GF-D8 (cell line): ENCODE data around the gene MZT2A.
"Not testable (repeated sequence)": the region's sequence is repeated elsewhere in the genome, so short reads cannot be mapped to it uniquely, and the experiment has no call there.

Experiments used
- DNase-seq: peaks from one replicate; lab custom pipeline; 2025; lab: John Stamatoyannopoulos, UW

The MZT2A gene, protein sequence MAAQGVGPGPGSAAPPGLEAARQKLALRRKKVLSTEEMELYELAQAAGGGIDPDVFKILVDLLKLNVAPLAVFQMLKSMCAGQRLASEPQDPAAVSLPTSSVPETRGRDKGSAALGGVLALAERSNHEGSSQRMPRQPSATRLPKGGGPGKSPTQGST

DNA sequence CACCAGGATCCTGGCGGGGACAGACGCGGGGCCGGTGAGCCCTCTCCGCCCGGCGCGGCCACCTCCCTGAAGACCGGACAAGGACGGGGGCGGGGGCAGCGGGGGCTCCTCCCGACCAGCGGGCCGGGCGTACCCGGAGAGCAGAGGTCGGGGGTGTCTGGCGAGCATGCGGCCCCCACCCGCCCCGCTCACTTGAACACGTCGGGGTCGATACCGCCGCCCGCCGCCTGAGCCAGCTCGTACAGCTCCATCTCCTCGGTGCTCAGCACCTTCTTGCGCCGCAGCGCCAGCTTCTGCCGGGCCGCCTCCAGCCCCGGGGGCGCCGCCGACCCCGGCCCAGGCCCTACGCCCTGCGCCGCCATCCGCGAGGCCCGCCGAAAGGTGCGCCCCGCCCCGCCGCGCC, at the start of gene MZT2A:
MZT2A (minus strand) TSS at position 383 of the 403 bp plus-strand sequence; CDS start at position 362, 21 bp downstream.
- DNase-seq = not testable (repeated sequence)

DNA sequence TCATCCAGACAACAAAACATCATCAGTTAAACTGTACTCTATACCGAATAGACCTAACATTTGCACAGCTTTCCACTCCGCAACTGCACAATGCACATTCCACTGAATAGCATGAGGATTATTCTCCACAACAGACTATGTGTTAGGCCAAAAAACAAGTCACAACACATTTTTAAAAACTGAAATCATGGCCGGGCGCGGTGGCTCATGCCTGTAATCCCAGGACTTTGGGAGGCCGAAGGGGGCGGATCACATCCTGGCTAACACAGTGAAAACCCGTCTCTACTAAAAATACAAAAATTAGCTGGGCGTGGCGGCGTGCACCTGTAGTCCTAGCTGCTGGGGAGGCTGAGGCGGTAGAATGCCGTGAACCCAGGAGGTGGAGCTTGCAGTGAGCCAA, 46.7 kb upstream of the MZT2A start:
- not testable (repeated sequence) for DNase-seq

DNA sequence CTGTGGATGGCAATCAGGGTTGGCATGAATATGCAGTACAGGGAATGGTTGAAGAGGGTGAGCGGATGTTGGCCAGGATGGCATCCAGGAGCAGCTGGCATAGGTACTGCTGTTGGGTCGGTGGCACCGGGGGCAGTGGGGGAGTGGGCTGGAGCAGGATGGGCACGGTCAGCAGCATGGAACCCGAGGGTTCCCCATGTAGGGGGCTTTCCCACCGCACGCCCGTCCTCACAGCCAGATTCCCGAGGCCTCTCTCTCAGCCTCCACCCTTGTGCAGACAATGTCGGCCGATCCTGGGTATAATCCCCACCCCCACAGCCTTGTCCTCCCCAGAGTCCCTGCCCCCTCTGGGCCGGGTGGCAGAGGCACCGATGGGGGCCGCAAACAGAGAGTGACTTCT, 44.6 kb upstream of the MZT2A start:
- not testable (repeated sequence) for DNase-seq

DNA sequence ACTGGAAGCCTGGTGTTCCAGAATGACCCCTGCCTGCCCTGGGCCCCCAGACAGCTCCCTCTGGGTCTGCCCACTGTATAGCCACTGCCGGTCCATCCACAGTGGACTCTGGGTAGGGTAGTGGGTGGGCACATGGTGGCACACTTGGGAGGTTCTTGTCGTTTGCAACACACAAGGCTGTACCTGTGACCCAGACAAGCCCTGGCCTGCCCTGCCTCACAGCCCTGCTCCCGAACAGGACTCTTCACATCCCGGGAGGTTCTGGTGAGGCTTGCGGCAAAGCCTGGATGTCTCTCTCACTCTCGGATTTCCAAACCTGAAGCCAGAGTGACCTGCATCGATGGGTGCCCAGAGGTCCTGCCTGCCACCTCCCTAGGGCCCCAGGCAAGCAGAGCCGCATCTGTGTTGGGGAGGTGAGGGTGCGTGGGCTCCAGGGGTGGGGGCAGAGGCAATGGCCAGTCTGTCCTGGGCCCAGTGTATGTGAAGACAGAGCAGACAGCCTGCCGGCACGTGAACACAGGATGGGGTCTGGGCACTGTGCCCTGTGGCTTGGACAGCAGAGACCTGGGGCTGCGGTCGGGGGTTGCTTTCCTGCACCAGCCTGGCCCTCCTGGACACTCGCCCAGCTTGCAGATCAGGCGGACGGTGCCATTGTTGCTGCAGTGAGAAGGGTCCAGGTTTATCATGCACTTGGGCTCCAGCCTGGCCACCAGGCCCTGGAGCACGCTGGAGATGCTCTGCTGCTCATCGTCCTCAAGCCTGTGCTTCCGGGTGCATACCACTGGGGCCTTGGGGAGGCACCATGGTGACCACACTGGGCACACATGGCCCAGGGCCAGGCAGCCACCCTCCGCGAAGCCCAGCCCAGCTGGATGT, 44.0 kb upstream of the MZT2A start:
- not testable (repeated sequence) for DNase-seq

DNA sequence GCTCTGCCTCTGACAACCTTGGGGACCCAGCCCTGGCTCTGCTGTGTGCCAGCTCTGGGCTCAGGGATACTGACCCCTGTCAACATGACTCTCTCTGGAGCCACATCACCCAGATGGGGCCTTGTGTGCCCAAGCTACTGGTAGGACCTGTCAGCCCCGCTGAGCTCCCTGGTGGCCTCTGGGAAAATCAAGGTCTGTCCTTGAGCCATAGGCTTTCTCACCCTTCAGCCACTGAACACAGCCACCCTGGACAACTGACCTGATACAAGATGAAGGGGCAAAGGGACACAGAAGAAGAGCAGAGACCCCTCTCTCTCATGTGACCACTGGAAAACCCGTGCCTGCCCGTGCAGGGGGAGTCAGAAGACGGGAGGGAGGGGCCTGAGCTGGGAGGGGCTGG, 43.3 kb upstream of the MZT2A start:
- DNase-seq = no peak

DNA sequence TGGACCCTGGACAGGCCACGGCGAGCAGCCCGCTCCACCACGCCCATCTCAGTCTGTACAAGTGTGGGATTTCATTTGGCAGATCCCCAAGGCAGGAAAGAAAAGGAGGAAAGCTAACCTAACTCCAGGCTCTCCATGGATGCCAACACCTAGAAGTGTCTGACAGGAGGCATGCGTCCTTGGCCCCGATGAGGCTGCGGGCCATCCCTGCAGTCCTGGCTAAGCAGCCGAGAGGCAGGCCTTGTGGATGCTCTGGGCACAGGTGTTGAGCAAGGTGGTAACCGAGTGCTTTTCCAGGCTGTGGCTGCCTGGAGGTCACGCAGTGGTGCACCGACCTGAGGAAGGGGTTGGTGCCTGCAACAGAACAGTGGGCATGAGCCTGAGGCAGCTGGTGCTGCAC, 42.8 kb upstream of the MZT2A start:
- not testable (repeated sequence) for DNase-seq

DNA sequence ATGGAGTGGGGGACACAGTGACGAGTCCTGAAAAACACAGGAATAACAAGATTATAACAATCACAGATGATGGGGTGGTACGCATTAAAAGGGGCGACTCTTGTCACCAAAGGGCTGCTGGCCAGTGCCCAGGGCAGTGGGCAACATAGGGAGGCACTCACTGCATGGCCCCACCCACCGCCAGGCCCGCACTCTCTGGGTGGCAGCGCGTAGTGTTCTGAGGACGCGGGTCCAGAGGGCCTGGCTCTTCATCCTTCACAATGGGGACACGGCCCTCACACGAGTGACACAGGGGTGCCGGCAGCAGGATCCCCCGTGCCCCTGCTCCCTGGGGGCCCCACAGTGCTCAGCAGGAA, 42.1 kb upstream of the MZT2A start:
- not testable (repeated sequence) for DNase-seq

DNA sequence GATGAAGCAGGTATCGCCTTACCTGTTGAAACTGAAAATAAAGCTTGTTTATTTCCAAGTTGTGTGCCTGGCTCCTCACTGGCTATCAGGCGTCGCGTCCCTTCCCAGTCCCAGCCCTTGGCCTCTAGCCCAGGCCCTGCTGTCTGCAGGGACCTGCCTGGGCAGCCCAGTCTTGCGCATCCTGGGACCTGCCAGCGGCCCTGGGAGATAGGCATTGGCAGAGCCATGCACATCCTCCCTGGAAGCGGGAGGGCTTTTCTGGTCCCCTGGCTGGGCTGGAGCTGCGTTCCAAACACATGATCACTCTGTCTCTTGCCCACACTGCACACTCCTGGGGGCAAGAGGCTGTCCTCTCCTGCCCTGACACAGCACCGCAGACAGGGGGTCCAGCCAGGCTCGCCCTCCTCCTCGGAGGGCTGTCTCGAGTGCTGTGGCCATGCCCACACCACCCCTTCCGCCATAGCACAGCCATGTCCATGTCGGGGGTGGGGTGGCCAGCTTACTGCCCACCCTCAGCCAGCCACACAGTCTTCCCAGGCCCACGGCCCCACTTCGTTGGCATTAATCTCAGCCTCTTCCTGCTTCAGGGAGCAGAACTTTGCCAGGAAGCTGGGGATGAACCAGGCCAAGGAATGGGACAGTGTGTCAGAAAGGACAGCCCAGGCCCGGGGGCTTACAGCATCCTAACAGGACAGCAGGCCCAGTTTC, 41.6 kb upstream of the MZT2A start:
- DNase-seq = not testable (repeated sequence)

DNA sequence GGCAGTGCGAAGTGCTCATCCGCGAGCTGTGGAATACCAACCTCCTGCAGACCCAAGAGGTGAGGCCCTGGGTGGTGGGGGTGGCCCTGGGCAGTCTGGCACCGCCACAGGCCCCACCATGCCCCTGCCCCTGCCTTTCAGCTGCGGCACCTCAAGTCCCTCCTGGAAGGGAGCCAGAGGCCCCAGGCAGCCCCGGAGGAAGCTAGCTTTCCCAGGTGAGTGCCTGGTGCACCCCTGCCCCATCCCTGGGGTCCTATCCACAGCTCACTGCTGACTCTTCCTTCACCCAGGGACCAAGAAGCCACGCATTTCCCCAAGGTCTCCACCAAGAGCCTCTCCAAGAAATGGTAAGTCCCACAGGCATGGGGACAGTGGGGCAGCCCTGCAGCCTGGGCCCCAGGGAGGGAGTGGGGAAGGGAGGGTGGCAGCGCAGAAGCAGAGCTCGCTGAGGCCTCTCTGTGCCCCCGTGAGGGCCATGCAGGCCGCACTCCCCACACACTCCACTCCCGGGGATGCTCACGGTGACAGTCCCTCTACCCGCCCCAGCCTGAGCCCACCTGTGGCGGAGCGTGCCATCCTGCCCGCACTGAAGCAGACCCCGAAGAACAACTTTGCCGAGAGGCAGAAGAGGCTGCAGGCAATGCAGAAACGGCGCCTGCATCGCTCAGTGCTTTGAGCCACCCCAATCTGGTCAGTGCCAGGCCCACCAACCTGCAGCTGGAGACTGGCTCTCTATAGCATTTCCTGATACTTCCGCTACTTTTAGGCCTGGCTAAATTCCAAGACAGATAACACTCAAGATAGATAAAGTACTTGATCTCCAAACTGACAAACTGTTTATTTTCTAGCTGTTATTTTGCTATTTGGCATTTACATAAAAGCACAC, 40.8 kb upstream of the MZT2A start:
- not testable (repeated sequence) for DNase-seq

DNA sequence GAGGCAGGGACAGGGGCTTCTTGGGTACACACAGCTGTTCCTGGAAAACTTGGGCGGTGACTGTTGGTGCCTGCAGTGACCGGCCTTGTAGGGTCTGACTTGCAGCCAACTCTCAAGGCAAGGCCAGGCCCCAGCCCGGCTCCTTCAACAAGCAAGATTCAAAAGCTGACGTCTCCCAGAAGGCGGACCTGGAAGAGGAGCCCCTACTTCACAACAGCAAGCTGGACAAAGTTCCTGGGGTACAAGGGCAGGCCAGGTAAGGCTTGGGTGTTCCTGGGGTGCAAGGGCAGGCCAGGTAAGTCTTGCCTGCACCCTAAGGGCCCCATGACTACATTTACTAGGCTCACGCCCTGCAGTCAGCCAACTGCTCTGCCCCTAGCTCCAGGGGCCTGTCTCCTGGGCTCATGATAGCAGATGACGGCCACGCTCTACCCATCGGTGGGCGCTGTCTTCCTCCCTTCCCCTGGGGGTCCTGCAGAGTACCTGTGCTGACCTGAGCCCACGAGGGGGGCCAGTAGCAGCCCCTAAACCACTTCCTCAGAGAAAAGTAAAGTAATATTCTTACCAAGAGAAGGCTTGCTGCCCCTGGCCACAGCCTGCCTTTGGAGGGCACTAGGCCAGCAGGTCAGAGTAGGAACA, 39.5 kb upstream of the MZT2A start:
- DNase-seq = not testable (repeated sequence)

DNA sequence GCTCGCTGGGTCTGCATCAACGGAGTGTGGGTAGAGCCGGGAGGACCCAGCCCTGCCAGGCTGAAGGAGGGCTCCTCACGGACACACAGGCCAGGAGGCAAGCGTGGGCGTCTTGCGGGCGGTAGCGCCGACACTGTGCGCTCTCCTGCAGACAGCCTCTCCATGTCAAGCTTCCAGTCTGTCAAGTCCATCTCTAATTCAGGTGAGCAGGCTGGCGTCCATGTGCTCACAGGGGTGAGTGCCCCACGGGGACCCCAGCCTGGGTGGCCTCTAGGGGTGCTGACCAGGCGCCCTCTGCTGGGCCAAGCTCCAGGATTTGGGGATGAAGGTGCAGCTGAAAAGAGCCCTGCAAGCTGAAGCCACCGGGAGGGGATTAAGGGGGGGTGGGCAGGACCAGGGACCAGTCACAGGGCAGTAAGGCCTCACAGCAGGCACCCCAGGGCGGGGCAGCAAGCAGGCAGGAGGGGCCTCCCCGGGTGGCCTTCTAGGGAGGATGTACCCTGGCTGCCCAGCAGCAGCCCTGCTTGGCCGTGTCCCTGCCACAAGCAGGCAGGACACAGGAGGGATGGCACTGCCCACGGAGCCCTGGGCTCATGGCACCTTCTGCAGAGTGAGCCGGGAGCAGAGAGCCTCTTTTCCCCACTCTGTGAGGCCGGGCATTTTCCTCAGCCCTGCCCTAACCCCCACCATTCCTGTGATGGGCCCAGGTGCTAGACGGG, 38.6 kb upstream of the MZT2A start:
- DNase-seq = not testable (repeated sequence)

DNA sequence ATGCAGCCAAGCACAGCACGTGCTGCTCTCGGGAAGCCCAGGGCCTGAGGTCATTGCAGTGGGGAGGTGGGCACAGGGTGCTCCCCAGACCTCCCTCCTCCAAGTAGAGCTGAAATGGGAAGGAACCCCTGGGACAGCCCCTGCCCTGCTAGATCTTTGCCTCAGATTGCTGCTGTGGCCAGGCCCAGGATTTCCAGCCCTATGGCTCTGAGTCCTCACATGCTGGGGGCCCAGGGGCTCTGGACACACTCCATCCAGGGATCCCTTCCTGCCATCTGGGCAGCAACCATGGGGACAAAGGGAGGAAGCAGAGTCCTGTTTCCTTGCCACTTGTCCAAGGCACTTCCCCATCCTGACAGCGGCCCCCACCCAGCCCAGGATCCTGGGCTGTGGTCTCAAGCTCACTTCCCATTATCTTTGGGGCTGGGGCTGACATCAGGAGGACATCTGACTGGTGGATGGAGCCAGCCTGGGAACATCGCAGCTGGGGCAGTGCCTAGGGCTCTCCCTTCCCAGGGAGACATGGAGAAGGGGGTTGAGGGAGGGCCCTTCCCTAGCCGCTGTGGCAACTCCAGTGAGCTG, 37.8 kb upstream of the MZT2A start:
- not testable (repeated sequence) for DNase-seq

DNA sequence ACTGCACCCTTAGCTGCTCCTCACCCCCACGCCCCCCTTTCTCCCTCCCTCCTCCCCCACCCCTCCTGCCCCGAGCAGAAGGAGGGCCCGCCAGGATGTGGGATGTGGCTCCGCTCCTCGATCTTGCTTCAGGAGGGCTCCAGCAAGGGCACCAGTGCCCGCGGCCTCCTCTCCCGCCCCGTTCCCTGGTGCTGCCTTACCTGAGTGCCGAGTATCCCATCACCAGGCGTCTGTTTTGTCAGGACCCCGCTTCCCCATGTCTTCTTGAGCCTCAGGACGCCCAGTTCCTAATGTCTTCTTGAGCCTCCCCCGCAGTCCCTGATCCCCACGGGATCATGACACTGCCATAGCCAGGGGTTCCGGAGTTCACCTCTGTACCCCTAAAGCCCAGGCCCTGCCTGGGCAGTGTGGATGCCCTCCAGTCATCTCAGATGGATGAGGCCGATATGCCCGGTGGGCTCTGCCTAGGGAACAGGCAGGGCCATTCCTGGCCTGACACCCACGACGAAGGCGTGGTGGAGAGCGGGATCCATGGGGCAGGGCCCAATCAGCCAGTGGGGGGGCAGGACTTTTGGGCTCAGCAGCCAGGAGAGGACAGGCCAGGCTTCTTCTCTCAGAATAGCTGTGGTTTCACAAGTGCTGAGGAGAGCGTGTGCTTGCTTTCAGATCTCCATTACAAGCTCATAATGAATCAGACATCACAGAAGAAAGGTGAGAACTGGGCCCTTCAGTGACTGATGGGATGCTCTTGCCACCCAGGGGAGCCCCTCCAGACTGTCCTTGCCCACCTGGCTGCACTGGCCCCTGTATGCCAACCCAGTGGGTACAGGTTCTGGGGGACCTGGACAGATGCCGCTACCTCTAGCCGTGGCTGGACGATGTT, 37.0 kb upstream of the MZT2A start:
- DNase-seq = not testable (repeated sequence)

DNA sequence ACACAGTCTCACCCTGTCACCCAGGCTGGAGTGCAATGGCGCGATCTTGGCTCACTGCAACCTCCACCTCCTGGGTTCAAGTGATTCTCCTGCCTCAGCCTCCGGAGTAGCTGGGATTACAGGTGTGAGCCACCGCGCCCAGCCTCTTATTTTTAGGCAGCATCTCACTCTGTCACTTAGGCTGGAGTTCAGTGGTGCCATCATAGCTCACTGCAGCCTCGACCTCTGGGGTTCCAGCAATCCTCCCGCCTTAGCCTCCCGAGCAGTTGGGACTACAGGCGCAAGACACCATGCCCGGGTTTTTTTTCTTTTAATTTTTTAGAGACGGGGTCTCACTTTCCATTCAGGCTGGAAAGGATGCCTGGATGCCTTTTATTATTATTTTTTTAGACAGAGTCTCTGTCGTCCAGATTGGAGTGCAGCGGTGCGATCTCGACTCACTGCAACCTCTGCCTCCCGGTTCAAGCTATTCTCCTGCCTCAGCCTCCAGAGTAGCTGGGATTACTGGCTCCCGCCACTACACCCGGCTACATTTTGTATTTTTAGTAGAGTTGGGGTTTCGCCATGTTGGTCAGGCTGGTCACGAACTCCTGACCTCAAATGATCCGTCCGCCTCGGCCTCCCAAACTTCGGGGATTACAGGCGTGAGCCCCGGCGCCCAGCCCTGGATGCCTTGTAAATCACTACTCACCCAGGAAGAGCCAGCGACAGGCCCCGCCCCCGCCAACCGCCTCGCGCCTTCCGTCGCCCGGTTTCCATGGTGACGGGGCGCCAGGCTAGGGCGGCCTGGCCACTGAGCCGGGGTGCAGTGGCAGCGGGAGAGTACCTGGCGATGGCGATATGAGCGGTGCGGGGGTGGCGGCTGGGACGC, 35.2 kb upstream of the MZT2A start, which contains the start of gene CCDC74A:
CCDC74A (plus strand) TSS at position 758 of the 871 bp plus-strand sequence; CDS start at position 841, 83 bp downstream.
- not testable (repeated sequence) for DNase-seq

DNA sequence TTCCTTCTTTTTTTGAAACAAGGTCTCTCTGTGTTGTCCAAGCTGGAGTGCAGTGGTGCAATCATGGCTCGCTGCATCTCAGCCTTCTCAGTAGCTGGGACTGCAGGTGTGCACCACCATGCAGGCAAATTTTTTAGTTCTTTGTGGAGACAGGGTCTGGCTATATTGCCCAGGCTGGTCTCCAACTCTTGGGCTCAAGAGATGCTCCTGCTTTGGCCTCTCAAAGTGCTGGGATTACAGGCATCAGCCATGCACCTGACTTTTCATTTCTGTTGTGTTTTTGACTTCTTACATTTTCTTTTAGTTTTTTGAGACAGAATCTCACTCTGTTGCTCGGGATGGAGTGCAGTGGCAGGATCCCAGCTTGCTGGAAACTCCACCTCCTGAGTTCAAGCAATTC, 33.1 kb upstream of the MZT2A start:
- DNase-seq = not testable (repeated sequence)

DNA sequence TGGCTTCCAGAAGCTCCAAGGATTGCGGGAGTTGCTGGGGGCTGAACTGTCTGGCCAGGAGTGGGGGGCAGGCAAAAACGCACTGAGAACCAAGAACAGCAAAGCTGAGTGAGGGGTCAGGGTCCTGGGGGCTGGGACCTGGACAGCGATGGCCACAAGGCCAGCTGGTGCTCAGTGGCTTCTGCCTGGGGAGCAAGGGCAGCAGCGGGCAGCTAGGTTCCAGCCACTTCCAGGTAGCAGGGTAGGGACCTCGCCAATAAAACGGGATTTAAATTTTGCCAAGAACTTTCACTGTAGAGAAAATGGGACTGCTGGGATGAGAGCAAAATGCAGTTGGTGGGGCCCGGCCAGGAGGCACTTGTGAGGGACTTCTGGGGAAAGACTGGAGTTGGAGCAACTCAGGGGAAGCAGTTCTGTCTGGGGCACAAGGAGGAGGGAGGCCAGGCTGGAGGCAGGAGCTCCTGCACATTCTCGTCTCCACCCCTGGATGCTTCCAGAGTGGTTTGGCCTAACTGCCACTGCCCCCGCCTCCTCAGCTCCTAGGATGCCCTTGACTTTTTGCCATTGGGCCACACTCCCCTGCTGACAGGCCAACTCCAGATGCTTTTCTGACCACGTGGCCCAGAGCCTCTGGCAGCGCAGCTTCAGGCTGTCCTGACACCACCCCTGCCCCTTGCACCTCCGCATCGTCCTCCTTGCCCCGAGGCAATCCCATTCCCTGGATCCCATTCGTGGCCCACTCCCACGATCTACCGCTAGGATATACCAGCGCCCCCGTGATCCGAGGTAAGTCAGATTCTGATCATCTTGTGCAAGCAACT, 30.0 kb upstream of the MZT2A start:
- DNase-seq = no peak

DNA sequence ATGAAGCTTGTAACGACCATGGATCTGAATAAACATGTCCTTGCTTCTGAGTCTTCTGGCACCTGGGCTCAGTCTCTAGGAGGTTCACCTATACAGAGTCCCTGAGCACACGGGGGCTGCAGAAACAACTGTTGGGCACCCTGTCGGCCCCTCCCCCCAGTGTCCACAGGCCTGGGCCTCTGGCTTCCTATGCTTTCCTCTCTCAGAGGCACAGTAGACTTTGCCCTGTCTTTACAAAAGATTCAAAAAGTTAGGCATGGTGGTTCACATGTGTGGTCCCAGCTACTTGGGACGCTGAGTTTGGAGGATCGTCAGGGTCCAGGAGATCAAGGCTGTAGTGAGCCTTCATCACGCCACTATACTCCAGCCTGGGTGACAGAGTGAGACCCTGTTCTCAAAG, 29.3 kb upstream of the MZT2A start:
- not testable (repeated sequence) for DNase-seq
